Heart right ventricle (tissue), 16 donors: ENCODE data around the gene SLITRK3. TPM values are rescaled to one million over a fixed set of nuclear protein-coding genes. Genes with fewer than 3 reads are reported as not detected.

ENCODE experiments used
- ATAC-seq, 8 donors: fragments of 200-7000 bp; cut with Tn5 transposase; one replicate each; pipeline ENCODE4 v1.9.1; 2020; ENCODE audit warnings: mild to moderate bottlenecking in 8 of 8, moderate library complexity in 8 of 8, moderate number of reproducible peaks in 1 of 8
- DNase-seq, 2 donors: peaks; one replicate each; pipeline ENCODE4 v3.0.0-alpha.2; 2020
- H3K27ac ChIP-seq, 10 donors: fragments of 200-600 bp; sonication (generic) in 2 of 10; one replicate each; pipeline versions ENCODE4 v1.5.0 to v1.8.0; 2020 to 2022; ENCODE audit warnings: mild to moderate bottlenecking in 3 of 10
- H3K27me3 ChIP-seq, 7 donors: fragments of 200-600 bp; one replicate each; pipeline ENCODE4 v1.8.0; 2021 to 2022; ENCODE audit warnings: mild to moderate bottlenecking in 2 of 7
- H3K36me3 ChIP-seq, 9 donors: fragments of 200-600 bp; sonication (generic) in 1 of 9; one replicate each; pipeline versions ENCODE4 v1.5.0 to v1.8.0; 2020 to 2022; ENCODE audit warnings: mild to moderate bottlenecking in 2 of 9
- H3K4me1 ChIP-seq, 9 donors: fragments of 200-600 bp; sonication (generic) in 1 of 9; one replicate each; pipeline versions ENCODE4 v1.5.0 to v1.8.0; 2020 to 2022; ENCODE audit warnings: mild to moderate bottlenecking in 4 of 9
- H3K4me3 ChIP-seq, 10 donors: fragments of 200-600 bp; sonication (generic) in 2 of 10; one replicate each; pipeline versions ENCODE4 v1.5.0 to v1.8.0; 2020 to 2022; ENCODE audit warnings: mild to moderate bottlenecking in 7 of 10, moderate library complexity in 2 of 10
- H3K9me3 ChIP-seq, 11 donors: fragments of 200-600 bp in 10 of 11; sonication (generic) in 2 of 11; one replicate each; pipeline versions ENCODE4 v1.5.0 to v1.8.0; 2013 to 2022; ENCODE audit warnings: mild to moderate bottlenecking in 2 of 11, control low read depth in 1 of 11, moderate library complexity in 1 of 11
- WGBS, 2 donors: extraction: QIAGEN DNeasy Blood & Tissue Kit; methylation state at CpG; one replicate each; pipeline ENCODE4 v1.1.7; 2013; ENCODE audit warnings: inconsistent platforms in 1 of 2; 5-methylcytosine and 5-hydroxymethylcytosine counted together
- intact Hi-C, 10 donors: fragments of 100-400 bp; cut with DNase I; formaldehyde crosslinking; loops; one replicate each; pipeline versions ENCODE4 v1.11.1 to v1.14.2; 2022
- long read RNA-seq, 3 donors: library from polyadenylated mRNA; unstranded; transcript quantifications; one replicate each; pipeline ENCODE4 v2.0.0, GENCODE V29; 2020 to 2021
- polyA plus RNA-seq, 2 donors: library from polyadenylated mRNA; stranded (reverse); fragments of 200-250 nt; gene quantifications; one replicate each; pipeline ENCODE4 v1.2.3, GENCODE V29; 2013
- total RNA-seq, 10 donors: library from RNA; stranded (reverse); fragmentation: NEBNext Ultra II Directional in 3 of 10; extraction: Animal tissue kit (Norgen Biotek cat#: 25700) in 3 of 10; gene quantifications; one replicate each; pipeline versions ENCODE4 v1.2.1 to v1.2.4, GENCODE V29; 2021 to 2023
- TF ChIP-seq, protein P1 (sequence below), 9 donors: fragments of 200-600 bp; sonication (generic) in 2 of 9; IDR thresholded peaks; one replicate each; pipeline versions ENCODE4 v1.5.0 to v1.8.0; 2021 to 2022; ENCODE audit warnings: antibody characterized with exemption in 9 of 9, mild to moderate bottlenecking in 5 of 9, moderate library complexity in 1 of 9
- donor health status: Arrhythmogenic right ventricular cardiomyopathy.
- donor health status: ischemic (EF 13 %, LVEDD 7.1; RV severe dilation, severe dysfunction).
- donor health status: healthy with polysubstance abuse.
- donor health status: DM: no; HTN: yes; CAD: no.
- donor health status: DM: no; HTN: no; CAD: no.
- donor health status: ischemic (EF 25% LVEDD 6.9; RV normal size, moderate dysfunction).
- donor health status: ischemic (EF 25% LVEDD 5.7; RV mildly dilated, moderate dysfunction).
- donor health status: healthy.
- donor health status: DM: yes; HTN: yes; CAD: no.
- donor health status: Ischemic cardiomyopathy.
- donor health status: ischemic (EF 35%, LVEDD 5.7; RV mildly dilated, moderate dysfunction).
- donor health status: nonischemic (EF 11% LVEDD 7.7; RV severe dilation, severe dysfunction).
- donor health status: DM: yes; HTN: yes; CAD: no.
- donor health status: PGD.
- donor health status: ischemic (EF 29% LVEDD 5.4; RV normal size, mild dysfunction).
- donor health status: nonischemic (EF 23%, LVEDD 6.1; RV moderate dilation, normal function).

SLITRK3 gene, protein sequence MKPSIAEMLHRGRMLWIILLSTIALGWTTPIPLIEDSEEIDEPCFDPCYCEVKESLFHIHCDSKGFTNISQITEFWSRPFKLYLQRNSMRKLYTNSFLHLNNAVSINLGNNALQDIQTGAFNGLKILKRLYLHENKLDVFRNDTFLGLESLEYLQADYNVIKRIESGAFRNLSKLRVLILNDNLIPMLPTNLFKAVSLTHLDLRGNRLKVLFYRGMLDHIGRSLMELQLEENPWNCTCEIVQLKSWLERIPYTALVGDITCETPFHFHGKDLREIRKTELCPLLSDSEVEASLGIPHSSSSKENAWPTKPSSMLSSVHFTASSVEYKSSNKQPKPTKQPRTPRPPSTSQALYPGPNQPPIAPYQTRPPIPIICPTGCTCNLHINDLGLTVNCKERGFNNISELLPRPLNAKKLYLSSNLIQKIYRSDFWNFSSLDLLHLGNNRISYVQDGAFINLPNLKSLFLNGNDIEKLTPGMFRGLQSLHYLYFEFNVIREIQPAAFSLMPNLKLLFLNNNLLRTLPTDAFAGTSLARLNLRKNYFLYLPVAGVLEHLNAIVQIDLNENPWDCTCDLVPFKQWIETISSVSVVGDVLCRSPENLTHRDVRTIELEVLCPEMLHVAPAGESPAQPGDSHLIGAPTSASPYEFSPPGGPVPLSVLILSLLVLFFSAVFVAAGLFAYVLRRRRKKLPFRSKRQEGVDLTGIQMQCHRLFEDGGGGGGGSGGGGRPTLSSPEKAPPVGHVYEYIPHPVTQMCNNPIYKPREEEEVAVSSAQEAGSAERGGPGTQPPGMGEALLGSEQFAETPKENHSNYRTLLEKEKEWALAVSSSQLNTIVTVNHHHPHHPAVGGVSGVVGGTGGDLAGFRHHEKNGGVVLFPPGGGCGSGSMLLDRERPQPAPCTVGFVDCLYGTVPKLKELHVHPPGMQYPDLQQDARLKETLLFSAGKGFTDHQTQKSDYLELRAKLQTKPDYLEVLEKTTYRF
- total RNA-seq (not detected), polyA plus RNA-seq (not detected)
- long read RNA-seq, donor 1, result 0 reads
- long read RNA-seq, donor 2, result 0 reads
- long read RNA-seq, donor 3, result 0 reads

GRCh38 chr3:165195640-165196576 is at the start of gene SLITRK3:
Gene SLITRK3 (minus strand): TSS chr3:165196384. CDS start chr3:165190830, 5,554 bp downstream.
- H3K9me3 ChIP-seq, result no peaks in the 10 kb centered on the region
- DNase-seq (no peak), ATAC-seq (peak in 1 of 8 donors; percentile 21)
- peaks cover 5 to 91% (median 82%) of the 10 kb centered on the region in 7 donors for H3K27me3 ChIP-seq
- intact Hi-C loops, result no loop called here
- H3K27ac ChIP-seq, result no peak within 1 kb of the TSS
- H3K4me1 ChIP-seq, result peaks cover 0 to 42% (median 23%) of the 10 kb centered on the region in 9 donors
- 1 to 2% methylated on average over 43 of the region's 43 CpGs for WGBS, 2 donors
- TF ChIP-seq, protein P1, sequence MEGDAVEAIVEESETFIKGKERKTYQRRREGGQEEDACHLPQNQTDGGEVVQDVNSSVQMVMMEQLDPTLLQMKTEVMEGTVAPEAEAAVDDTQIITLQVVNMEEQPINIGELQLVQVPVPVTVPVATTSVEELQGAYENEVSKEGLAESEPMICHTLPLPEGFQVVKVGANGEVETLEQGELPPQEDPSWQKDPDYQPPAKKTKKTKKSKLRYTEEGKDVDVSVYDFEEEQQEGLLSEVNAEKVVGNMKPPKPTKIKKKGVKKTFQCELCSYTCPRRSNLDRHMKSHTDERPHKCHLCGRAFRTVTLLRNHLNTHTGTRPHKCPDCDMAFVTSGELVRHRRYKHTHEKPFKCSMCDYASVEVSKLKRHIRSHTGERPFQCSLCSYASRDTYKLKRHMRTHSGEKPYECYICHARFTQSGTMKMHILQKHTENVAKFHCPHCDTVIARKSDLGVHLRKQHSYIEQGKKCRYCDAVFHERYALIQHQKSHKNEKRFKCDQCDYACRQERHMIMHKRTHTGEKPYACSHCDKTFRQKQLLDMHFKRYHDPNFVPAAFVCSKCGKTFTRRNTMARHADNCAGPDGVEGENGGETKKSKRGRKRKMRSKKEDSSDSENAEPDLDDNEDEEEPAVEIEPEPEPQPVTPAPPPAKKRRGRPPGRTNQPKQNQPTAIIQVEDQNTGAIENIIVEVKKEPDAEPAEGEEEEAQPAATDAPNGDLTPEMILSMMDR (IDR thresholded peaks at IDR 0.05), result no peak
- H3K36me3 ChIP-seq, result no peaks in the 10 kb centered on the region
- peak within 1 kb of the TSS; percentile 15 to 53 (median 42) for H3K4me3 ChIP-seq

DNA sequence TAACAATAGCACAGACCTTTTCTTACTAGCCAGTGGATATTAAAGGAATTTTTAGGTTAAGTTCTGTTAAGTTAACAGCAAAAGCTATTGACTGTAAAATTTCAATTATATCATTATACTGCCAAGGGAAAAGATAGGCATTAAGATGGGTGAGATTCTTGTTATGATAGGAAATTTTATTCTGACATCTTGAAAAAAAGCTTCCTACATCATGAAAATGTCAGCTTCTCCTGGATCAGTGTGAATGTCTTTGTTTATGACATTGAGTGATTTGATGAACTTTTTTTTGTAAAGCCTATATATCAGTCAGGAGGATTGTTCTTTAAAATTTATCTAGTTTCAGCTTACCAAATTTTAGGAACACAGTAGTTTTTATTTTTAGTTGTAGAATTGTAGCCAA is 47.4 kb upstream of the SLITRK3 start:
- Histone ChIP-seq H3K4me1 (no peaks in the 10 kb centered on the region), H3K9me3 (peaks cover 0 to 15% (median 0%) of the 10 kb centered on the region in 11 donors), H3K27me3 (no peaks in the 10 kb centered on the region), H3K36me3 (no peaks in the 10 kb centered on the region), H3K27ac (no peak overlapping the region), H3K4me3 (no peak overlapping the region)
- TF ChIP-seq, protein P1 (IDR thresholded peaks at IDR 0.05), result no peak
- DNase-seq (no peak), ATAC-seq (no peak)
- intact Hi-C loops, result no loop called here

DNA sequence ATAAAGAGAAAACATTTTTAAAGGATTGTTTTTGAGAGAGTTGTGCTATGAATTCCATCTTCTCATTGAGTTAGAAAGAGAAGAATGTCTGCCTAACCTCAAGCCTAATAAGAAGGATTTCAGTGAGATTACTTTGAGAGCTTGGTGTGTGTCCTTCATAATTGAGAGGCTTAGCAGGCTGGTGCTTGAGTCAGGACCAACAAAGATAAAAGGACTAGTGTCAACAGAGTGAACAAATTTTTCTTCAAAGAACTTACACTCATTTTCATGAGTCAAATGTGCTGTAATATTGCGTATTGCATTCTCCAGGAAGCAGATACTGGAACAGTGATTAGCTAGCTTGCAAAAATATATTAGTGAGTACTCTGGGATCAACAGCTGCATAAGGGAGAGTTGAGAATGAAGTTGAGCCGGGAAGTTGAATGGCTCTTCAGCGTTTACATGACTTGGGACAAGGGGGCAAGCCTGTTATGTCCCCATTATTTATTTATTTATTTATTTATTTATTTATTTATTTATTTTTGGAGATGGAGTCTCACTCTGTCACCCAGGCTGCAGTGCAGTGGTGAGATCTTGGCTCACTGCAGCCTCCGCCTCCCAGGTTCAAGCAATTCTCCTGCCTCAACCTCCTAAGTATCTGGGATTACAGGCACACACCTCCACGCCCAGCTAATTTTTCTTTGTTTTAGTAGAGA is 37.5 kb upstream of the SLITRK3 start:
- no peak overlapping the region for H3K27ac ChIP-seq
- H3K4me1 ChIP-seq, result no peaks in the 10 kb centered on the region
- TF ChIP-seq, protein P1 (IDR thresholded peaks at IDR 0.05), result no peak
- intact Hi-C loops, result no loop called here
- no peak overlapping the region for H3K4me3 ChIP-seq
- H3K27me3 ChIP-seq, result no peaks in the 10 kb centered on the region
- H3K9me3 ChIP-seq, result no peaks in the 10 kb centered on the region
- no peaks in the 10 kb centered on the region for H3K36me3 ChIP-seq
- ATAC-seq (no peak), DNase-seq (no peak)
- WGBS, 2 donors, result 70 to 73% methylated on average over 5 of the region's 5 CpGs
